Muscle of back (tissue), 11 donors: ENCODE data around the gene MRPL18. TPM values are rescaled to one million over a fixed set of nuclear protein-coding genes. Genes with fewer than 3 reads are reported as not detected.

Source experiments
- DNase-seq, 3 donors: peaks; one replicate each; pipeline versions ENCODE4 v3.0.0 to v3.0.0-alpha.2; 2013
- polyA plus RNA-seq, 10 donors: library from polyadenylated mRNA; unstranded; fragments of 120-200 nt; gene quantifications; one replicate each; pipeline ENCODE4 v1.2.1, GENCODE V29; 2013; ENCODE audit not compliant: insufficient read length in 10 of 10

The MRPL18 gene
- polyA plus RNA-seq, 10 donors, result 59.0 to 76.1 (median 68.8) TPM

- no peak for DNase-seq
These were observed 46.6 kb downstream of the MRPL18 start for GRCh38 chr6:159836718-159837490.

GRCh38 chr6:159837511-159837910 is 47.2 kb downstream of the MRPL18 start:
- DNase-seq, result no peak

- no peak for DNase-seq
These were observed 47.9 kb downstream of the MRPL18 start for GRCh38 chr6:159838020-159838744.

- no peak for DNase-seq
These were observed 51.8 kb downstream of the MRPL18 start for GRCh38 chr6:159842035-159842434.

- DNase-seq, result no peak
These were observed 54.7 kb downstream of the MRPL18 start for GRCh38 chr6:159844737-159845645.

Other genes starting within 250 kb of the MRPL18 start
- 100 to 1,000 TPM in 4 of 10 donors, 10 to 100 TPM in 6; 69.8 to 107 (median 98.1) TPM for gene SOD2, start 97.2 kb upstream of the MRPL18 start, polyA plus RNA-seq
- 10 to 100 TPM; 61.7 to 91.7 (median 78.9) TPM for gene WTAP, start 63.0 kb upstream of the MRPL18 start, polyA plus RNA-seq
- gene ACAT2, start 28.4 kb upstream of the MRPL18 start, polyA plus RNA-seq, result 10 to 100 TPM; 13.1 to 32.0 (median 19.0) TPM
- 100 to 1,000 TPM; 187 to 246 (median 216) TPM for gene TCP1, start 865 bp upstream of the MRPL18 start, polyA plus RNA-seq
- gene PNLDC1, start 9.8 kb downstream of the MRPL18 start, polyA plus RNA-seq, result 1 to 10 TPM in 1 of 10 donors, under 1 TPM in 9; 0.08 to 1.1 (median 0.37) TPM
- gene MAS1, start 100.5 kb downstream of the MRPL18 start, polyA plus RNA-seq, result under 1 TPM; 0.06 to 0.55 (median 0.29) TPM
- gene IGF2R, start 178.6 kb downstream of the MRPL18 start, polyA plus RNA-seq, result 100 to 1,000 TPM; 114 to 143 (median 129) TPM